Activated T-helper 1 cell treated with anti-CD3 and anti-CD28 coated beads, Interleukin-2, amount 50 U/mL, for 16 hours (primary cell): ENCODE data around the gene SELENOM.
"Not testable (repeated sequence)": the region's sequence is repeated elsewhere in the genome, so short reads cannot be mapped to it uniquely, and the experiment has no call there.

Experiments
- DNase-seq, 2 donors: peaks; one replicate each; pipeline ENCODE4 v3.0.0-alpha.2; 2020; ENCODE audit warnings: low read depth in 1 of 2, low spot score in 1 of 2

SELENOM gene

GRCh38 chr22:31106731-31107177, 614 bp downstream of the SELENOM start:
- DNase-seq, result no peak

- DNase-seq, result no peak
Observed at GRCh38 chr22:31106001-31106571, 1.3 kb downstream of the SELENOM start.

- DNase-seq, result no peak
Observed at GRCh38 chr22:31105282-31105929, 2.0 kb downstream of the SELENOM start.

- no peak for DNase-seq
Observed at GRCh38 chr22:31104869-31105268, 2.5 kb downstream of the SELENOM start.

GRCh38 chr22:31103899-31104694, 3.3 kb downstream of the SELENOM start:
- no peak for DNase-seq

GRCh38 chr22:31103111-31103510, 4.3 kb downstream of the SELENOM start:
- no peak for DNase-seq

GRCh38 chr22:31102441-31103081, 4.8 kb downstream of the SELENOM start:
- no peak for DNase-seq

GRCh38 chr22:31100762-31101525, 6.4 kb downstream of the SELENOM start:
- DNase-seq, result no peak

- no peak for DNase-seq
Observed at GRCh38 chr22:31099841-31100761, 7.3 kb downstream of the SELENOM start.

GRCh38 chr22:31099386-31099785, 8.0 kb downstream of the SELENOM start:
- DNase-seq, result no peak

- DNase-seq, result no peak
Observed at GRCh38 chr22:31098632-31099110, 8.7 kb downstream of the SELENOM start.

- DNase-seq, result no peak
Observed at GRCh38 chr22:31097941-31098631, 9.3 kb downstream of the SELENOM start.

GRCh38 chr22:31097539-31097938, 9.8 kb downstream of the SELENOM start:
- DNase-seq, result not testable (repeated sequence)

GRCh38 chr22:31096657-31097279, 10.6 kb downstream of the SELENOM start:
- DNase-seq, result no peak

- DNase-seq, result no peak
Observed at GRCh38 chr22:31095637-31096249, 11.6 kb downstream of the SELENOM start.

- DNase-seq, result no peak
Observed at GRCh38 chr22:31094741-31095140, 12.6 kb downstream of the SELENOM start.

- DNase-seq, result no peak
Observed at GRCh38 chr22:31094021-31094551, 13.3 kb downstream of the SELENOM start.
